Measurements from ENCODE around the gene DDN.

DDN gene

GRCh38 chr12:49033611-49034285 is 34.6 kb upstream of the DDN start:
- Histone ChIP-seq H3K4me3 (replicated peaks; ENCODE audit: low read depth, low read length) (no peak overlapping the region), H3K27me3 (replicated peaks; ENCODE audit: control insufficient read depth, insufficient read depth, low read length) (no peaks in the 10 kb centered on the region), H3K36me3 (ENCODE audit: control insufficient read depth, insufficient read depth, low read length) (peaks cover 66% of the 10 kb centered on the region)
- no peak for DNase-seq (ENCODE audit: extremely low read depth, insufficient read length)
- no peak for TF ChIP-seq CTCF (IDR thresholded peaks at IDR 0.05; ENCODE audit: insufficient read depth, low read length, poor library complexity, severe bottlenecking)

- DNase-seq (ENCODE audit: extremely low read depth, insufficient read length): no peak
- H3K36me3 ChIP-seq (ENCODE audit: control insufficient read depth, insufficient read depth, low read length): peaks cover 61% of the 10 kb centered on the region
- TF ChIP-seq CTCF (IDR thresholded peaks at IDR 0.05; ENCODE audit: insufficient read depth, low read length, poor library complexity, severe bottlenecking): no peak
- H3K4me3 ChIP-seq (replicated peaks; ENCODE audit: low read depth, low read length): no peak overlapping the region
- H3K27me3 ChIP-seq (replicated peaks; ENCODE audit: control insufficient read depth, insufficient read depth, low read length): no peaks in the 10 kb centered on the region
Measured at GRCh38 chr12:49032679-49033447, 33.7 kb upstream of the DDN start.

GRCh38 chr12:49032276-49032675 is 33.1 kb upstream of the DDN start:
- no peak for TF ChIP-seq CTCF (IDR thresholded peaks at IDR 0.05; ENCODE audit: insufficient read depth, low read length, poor library complexity, severe bottlenecking)
- no peak for DNase-seq (ENCODE audit: extremely low read depth, insufficient read length)
- Histone ChIP-seq H3K36me3 (ENCODE audit: control insufficient read depth, insufficient read depth, low read length) (peaks cover 58% of the 10 kb centered on the region), H3K27me3 (replicated peaks; ENCODE audit: control insufficient read depth, insufficient read depth, low read length) (no peaks in the 10 kb centered on the region), H3K4me3 (replicated peaks; ENCODE audit: low read depth, low read length) (no peak overlapping the region)

- no peak for TF ChIP-seq CTCF (IDR thresholded peaks at IDR 0.05; ENCODE audit: insufficient read depth, low read length, poor library complexity, severe bottlenecking)
- H3K36me3 ChIP-seq (ENCODE audit: control insufficient read depth, insufficient read depth, low read length): peaks cover 57% of the 10 kb centered on the region
- no peaks in the 10 kb centered on the region for H3K27me3 ChIP-seq (replicated peaks; ENCODE audit: control insufficient read depth, insufficient read depth, low read length)
- DNase-seq (ENCODE audit: extremely low read depth, insufficient read length): no peak
- H3K4me3 ChIP-seq (replicated peaks; ENCODE audit: low read depth, low read length): no peak overlapping the region
Measured at GRCh38 chr12:49031573-49032161, 32.5 kb upstream of the DDN start.

GRCh38 chr12:49030714-49031572 is 31.8 kb upstream of the DDN start:
- H3K36me3 ChIP-seq (ENCODE audit: control insufficient read depth, insufficient read depth, low read length): peaks cover 64% of the 10 kb centered on the region
- H3K4me3 ChIP-seq (replicated peaks; ENCODE audit: low read depth, low read length): no peak overlapping the region
- no peak for DNase-seq (ENCODE audit: extremely low read depth, insufficient read length)
- H3K27me3 ChIP-seq (replicated peaks; ENCODE audit: control insufficient read depth, insufficient read depth, low read length): no peaks in the 10 kb centered on the region
- no peak for TF ChIP-seq CTCF (IDR thresholded peaks at IDR 0.05; ENCODE audit: insufficient read depth, low read length, poor library complexity, severe bottlenecking)

All from GM06990 (cell line).